ENCODE data around the gene RPEL1.

The RPEL1 gene

DNA sequence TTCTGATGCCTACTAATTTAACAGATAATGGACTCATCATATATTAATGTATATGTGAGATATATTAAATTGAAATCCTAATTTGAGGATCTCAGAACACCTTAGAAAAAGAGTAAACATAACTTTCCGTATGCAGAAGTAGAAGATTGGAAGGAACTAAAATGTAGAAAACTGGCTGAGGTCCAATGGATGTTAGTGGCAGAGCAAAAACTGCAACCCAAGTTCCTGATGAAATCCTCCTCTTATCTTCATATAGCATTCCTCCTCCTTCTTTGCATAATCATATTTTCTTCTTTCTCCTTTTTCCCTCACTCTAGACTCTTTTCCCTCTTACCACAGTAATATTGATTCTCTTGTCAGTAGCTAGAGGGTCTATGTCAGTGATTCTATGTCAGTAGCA, 37.3 kb downstream of the RPEL1 start:
- no peak for DNase-seq

DNA sequence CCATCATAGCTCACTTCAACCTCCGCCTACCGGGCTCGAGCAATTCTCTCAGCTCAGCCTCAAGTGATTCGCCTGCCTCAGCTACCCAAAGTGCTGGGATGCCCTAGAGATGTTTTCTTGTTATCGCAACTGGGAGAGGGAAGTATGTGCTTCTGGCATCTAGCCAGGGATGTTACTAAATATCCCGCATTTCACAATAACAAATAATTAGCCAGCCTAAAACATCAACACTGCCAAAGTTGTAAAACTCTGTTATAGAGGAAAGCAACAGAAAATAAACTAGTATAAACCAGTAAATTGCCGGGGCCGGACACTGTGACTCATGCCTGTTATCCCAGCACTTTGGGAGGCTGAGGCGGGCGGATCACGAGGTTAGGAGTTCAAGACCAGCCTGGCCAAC, 38.5 kb downstream of the RPEL1 start:
- no peak for DNase-seq

DNA sequence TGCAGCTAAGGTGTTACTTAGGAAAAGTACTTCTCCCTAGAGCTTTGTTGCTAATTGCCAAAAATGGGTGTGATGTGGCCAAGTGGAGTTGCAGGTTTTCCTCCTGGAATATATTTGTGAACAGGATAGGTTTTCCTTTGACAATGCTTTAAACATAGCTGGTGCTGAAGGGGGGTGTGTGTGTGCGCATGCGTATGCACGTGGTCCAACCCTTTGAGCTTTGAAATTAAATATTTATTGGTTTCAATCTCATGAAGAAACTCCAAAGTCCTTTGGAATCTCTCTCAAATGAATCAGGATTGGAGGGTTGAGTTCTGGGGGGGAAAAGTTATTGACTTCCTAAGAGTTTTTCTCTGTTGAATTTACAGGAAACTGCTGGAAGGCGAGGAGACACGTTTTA, 42.3 kb downstream of the RPEL1 start:
- no peak for DNase-seq

DNA sequence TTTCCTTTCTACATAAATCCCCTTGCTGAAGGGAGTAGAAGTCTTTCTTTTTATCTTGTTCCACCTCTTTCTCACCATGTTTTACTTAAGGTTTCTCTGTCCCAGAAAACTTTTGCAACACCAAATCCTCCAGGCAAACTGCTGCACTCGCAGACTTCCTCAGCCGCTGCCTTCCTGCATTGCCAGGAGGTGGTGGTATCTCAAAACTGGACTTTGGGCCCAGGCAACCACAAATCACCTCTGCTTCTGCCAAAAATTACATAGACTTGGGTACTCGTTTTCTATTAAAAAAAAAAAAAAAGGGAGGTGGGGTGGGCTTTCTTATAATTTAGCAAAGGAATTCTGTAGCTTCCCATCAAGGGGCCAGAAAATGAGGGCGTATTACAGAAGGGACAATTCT, 45.9 kb downstream of the RPEL1 start:
- no peak for DNase-seq

DNA sequence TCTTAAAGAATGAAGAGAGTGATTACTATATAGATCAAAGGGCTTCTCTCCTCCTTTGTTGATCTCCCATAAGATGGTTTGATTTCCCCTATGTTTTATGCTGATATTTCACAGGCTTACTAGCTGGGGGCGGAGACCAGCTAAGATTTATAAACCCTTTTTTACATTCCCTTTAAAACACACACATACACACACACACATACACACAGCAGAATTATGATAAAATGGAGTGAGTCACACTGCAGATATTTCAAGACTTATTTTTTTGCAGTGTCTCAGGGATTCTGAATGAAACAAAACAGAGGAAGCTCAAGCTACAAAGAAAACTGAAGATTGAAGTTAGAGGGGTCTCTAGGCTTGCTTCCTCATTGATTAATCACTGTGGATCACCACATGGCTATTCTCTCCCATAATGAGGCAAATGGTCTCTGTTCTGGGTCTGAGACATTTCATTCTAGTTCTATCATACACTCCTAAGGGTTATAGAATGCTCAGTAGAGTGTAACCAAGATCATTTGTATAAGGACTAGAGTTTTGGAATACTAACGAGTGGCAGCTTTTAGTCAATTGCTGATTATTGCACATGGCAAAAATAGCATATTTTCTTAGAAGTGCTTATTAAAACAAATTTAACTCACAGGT, 49.8 kb downstream of the RPEL1 start:
- DNase-seq: no peak
